ENCODE data around the gene ZFR.
"Not testable (repeated sequence)": the region's sequence is repeated elsewhere in the genome, so short reads cannot be mapped to it uniquely, and the experiment has no call there.

ZFR gene

GRCh38 chr5:32325616-32326015 lies 118.9 kb downstream of the ZFR start:
- no peak overlapping the region for H3K27ac Mint-ChIP-seq
- H3K36me3 Mint-ChIP-seq (ENCODE audit: low read depth): peaks cover 8% of the 10 kb centered on the region
- no peaks in the 10 kb centered on the region for H3K27me3 Mint-ChIP-seq
- intact Hi-C loops (cut with micrococcal nuclease): loop anchor here (5.0 kb wide), 1 partner anchor 48 kb away; no protein-coding TSS in a partner anchor
- no peaks in the 10 kb centered on the region for H3K4me1 Mint-ChIP-seq (ENCODE audit: low read depth)
- peaks cover 11% of the 10 kb centered on the region for H3K9me3 Mint-ChIP-seq
- no peak overlapping the region for H3K4me3 Mint-ChIP-seq

GRCh38 chr5:32325062-32325461 lies 119.5 kb downstream of the ZFR start:
- no peaks in the 10 kb centered on the region for H3K27me3 Mint-ChIP-seq
- no peak overlapping the region for H3K4me3 Mint-ChIP-seq
- no peak overlapping the region for H3K27ac Mint-ChIP-seq
- H3K9me3 Mint-ChIP-seq: peaks cover 11% of the 10 kb centered on the region
- H3K36me3 Mint-ChIP-seq (ENCODE audit: low read depth): peaks cover 8% of the 10 kb centered on the region
- H3K4me1 Mint-ChIP-seq (ENCODE audit: low read depth): no peaks in the 10 kb centered on the region
- intact Hi-C loops (cut with micrococcal nuclease): loop anchor here (5.0 kb wide), 1 partner anchor 48 kb away; no protein-coding TSS in a partner anchor

- Mint-ChIP-seq H3K9me3 (peaks cover 11% of the 10 kb centered on the region), H3K4me3 (no peak overlapping the region), H3K27me3 (no peaks in the 10 kb centered on the region), H3K36me3 (ENCODE audit: low read depth) (peaks cover 8% of the 10 kb centered on the region), H3K27ac (no peak overlapping the region), H3K4me1 (ENCODE audit: low read depth) (no peaks in the 10 kb centered on the region)
- intact Hi-C loops (cut with micrococcal nuclease): no loop called here
Measured at GRCh38 chr5:32323741-32324140, 120.8 kb downstream of the ZFR start.

- Mint-ChIP-seq H3K36me3 (ENCODE audit: low read depth) (peaks cover 8% of the 10 kb centered on the region), H3K4me1 (ENCODE audit: low read depth) (no peaks in the 10 kb centered on the region), H3K9me3 (peaks cover 11% of the 10 kb centered on the region), H3K4me3 (no peak overlapping the region), H3K27ac (no peak overlapping the region), H3K27me3 (no peaks in the 10 kb centered on the region)
- intact Hi-C loops (cut with micrococcal nuclease): no loop called here
Measured at GRCh38 chr5:32322882-32323281, 121.7 kb downstream of the ZFR start.

- H3K27ac Mint-ChIP-seq; H3K4me3 Mint-ChIP-seq; H3K4me1 Mint-ChIP-seq (ENCODE audit: low read depth); H3K36me3 Mint-ChIP-seq (ENCODE audit: low read depth); intact Hi-C loops (cut with micrococcal nuclease); H3K27me3 Mint-ChIP-seq: not testable (repeated sequence)
- H3K9me3 Mint-ChIP-seq: peaks cover 11% of the 10 kb centered on the region
Measured at GRCh38 chr5:32321787-32322186, 122.8 kb downstream of the ZFR start.

GRCh38 chr5:32320576-32320975 lies 124.0 kb downstream of the ZFR start:
- Mint-ChIP-seq H3K27me3 (no peaks in the 10 kb centered on the region), H3K27ac (no peak overlapping the region), H3K4me3 (no peak overlapping the region), H3K4me1 (ENCODE audit: low read depth) (peaks cover 6% of the 10 kb centered on the region), H3K36me3 (ENCODE audit: low read depth) (peaks cover 8% of the 10 kb centered on the region), H3K9me3 (peaks cover 11% of the 10 kb centered on the region)
- intact Hi-C loops (cut with micrococcal nuclease): no loop called here

GRCh38 chr5:32319926-32320543 lies 124.5 kb downstream of the ZFR start:
- intact Hi-C loops (cut with micrococcal nuclease): no loop called here
- H3K27me3 Mint-ChIP-seq: no peaks in the 10 kb centered on the region
- no peak overlapping the region for H3K27ac Mint-ChIP-seq
- H3K36me3 Mint-ChIP-seq (ENCODE audit: low read depth): peaks cover 8% of the 10 kb centered on the region
- H3K4me3 Mint-ChIP-seq: no peak overlapping the region
- H3K4me1 Mint-ChIP-seq (ENCODE audit: low read depth): peaks cover 6% of the 10 kb centered on the region
- H3K9me3 Mint-ChIP-seq: peaks cover 11% of the 10 kb centered on the region

- H3K36me3 Mint-ChIP-seq (ENCODE audit: low read depth): peaks cover 8% of the 10 kb centered on the region
- peaks cover 11% of the 10 kb centered on the region for H3K9me3 Mint-ChIP-seq
- no peak overlapping the region for H3K27ac Mint-ChIP-seq
- no peaks in the 10 kb centered on the region for H3K27me3 Mint-ChIP-seq
- H3K4me1 Mint-ChIP-seq (ENCODE audit: low read depth): peaks cover 6% of the 10 kb centered on the region
- intact Hi-C loops (cut with micrococcal nuclease): no loop called here
- no peak overlapping the region for H3K4me3 Mint-ChIP-seq
Measured at GRCh38 chr5:32319392-32319791, 125.1 kb downstream of the ZFR start.

GRCh38 chr5:32317041-32317440 lies 127.5 kb downstream of the ZFR start:
- Mint-ChIP-seq H3K27me3 (no peaks in the 10 kb centered on the region), H3K27ac (no peak overlapping the region)
- intact Hi-C loops (cut with micrococcal nuclease): no loop called here

GRCh38 chr5:32315221-32316014 lies 129.1 kb downstream of the ZFR start:
- H3K4me3 Mint-ChIP-seq: no peak overlapping the region
- H3K27me3 Mint-ChIP-seq: no peaks in the 10 kb centered on the region
- peaks cover 20% of the 10 kb centered on the region for H3K4me1 Mint-ChIP-seq (ENCODE audit: low read depth)
- no peak overlapping the region for H3K27ac Mint-ChIP-seq
- intact Hi-C loops (cut with micrococcal nuclease): no loop called here
- no peaks in the 10 kb centered on the region for H3K9me3 Mint-ChIP-seq
- H3K36me3 Mint-ChIP-seq (ENCODE audit: low read depth): peaks cover 13% of the 10 kb centered on the region

More at GRCh38 chr5:32317041-32317440, 127.5 kb downstream of the ZFR start:
- Mint-ChIP-seq H3K9me3 (peaks cover 10% of the 10 kb centered on the region), H3K4me1 (ENCODE audit: low read depth) (peaks cover 8% of the 10 kb centered on the region), H3K4me3 (no peak overlapping the region), H3K36me3 (ENCODE audit: low read depth) (peaks cover 16% of the 10 kb centered on the region)

GRCh38 chr5:32314658-32315057 lies 129.9 kb downstream of the ZFR start:
- H3K9me3 Mint-ChIP-seq: no peaks in the 10 kb centered on the region
- H3K4me3 Mint-ChIP-seq: no peak overlapping the region
- peaks cover 27% of the 10 kb centered on the region for H3K4me1 Mint-ChIP-seq (ENCODE audit: low read depth)
- no peaks in the 10 kb centered on the region for H3K27me3 Mint-ChIP-seq
- H3K27ac Mint-ChIP-seq: no peak overlapping the region
- H3K36me3 Mint-ChIP-seq (ENCODE audit: low read depth): peaks cover 16% of the 10 kb centered on the region
- intact Hi-C loops (cut with micrococcal nuclease): loop anchor here (5.0 kb wide), 3 partner anchors 82 to 1128 kb away; partner anchors contain the start of genes C5orf22, DROSHA and TARS1

- H3K4me3 Mint-ChIP-seq, H3K27me3 Mint-ChIP-seq, H3K9me3 Mint-ChIP-seq: not testable (repeated sequence)
- intact Hi-C loops (cut with micrococcal nuclease): loop anchor here (5.0 kb wide), 3 partner anchors 82 to 1128 kb away; partner anchors contain the start of genes C5orf22, DROSHA and TARS1
- Mint-ChIP-seq H3K4me1 (ENCODE audit: low read depth) (peaks cover 33% of the 10 kb centered on the region), H3K36me3 (ENCODE audit: low read depth) (peaks cover 16% of the 10 kb centered on the region), H3K27ac (peak overlapping the region; percentile 81)
Measured at GRCh38 chr5:32314152-32314488, 130.4 kb downstream of the ZFR start.

GRCh38 chr5:32312595-32313332 lies 131.8 kb downstream of the ZFR start, which contains the start of gene MTMR12:
Gene MTMR12 (minus strand): TSS chr5:32312939. CDS start chr5:32312838, 101 bp downstream.
- peaks cover 46% of the 10 kb centered on the region for H3K4me1 Mint-ChIP-seq (ENCODE audit: low read depth)
- H3K4me3 Mint-ChIP-seq: peak within 1 kb of the TSS; percentile 76
- peak within 1 kb of the TSS; percentile 81 for H3K27ac Mint-ChIP-seq
- H3K9me3 Mint-ChIP-seq: no peaks in the 10 kb centered on the region
- peaks cover 16% of the 10 kb centered on the region for H3K36me3 Mint-ChIP-seq (ENCODE audit: low read depth)
- intact Hi-C loops (cut with micrococcal nuclease): loop anchor here (2.0 to 5.0 kb wide), 4 partner anchors 80 to 1130 kb away; partner anchors contain the start of genes C5orf22, DROSHA, GOLPH3 and TARS1
- no peaks in the 10 kb centered on the region for H3K27me3 Mint-ChIP-seq

- Mint-ChIP-seq H3K9me3 (no peaks in the 10 kb centered on the region), H3K4me3 (peak overlapping the region; percentile 76), H3K4me1 (ENCODE audit: low read depth) (peaks cover 50% of the 10 kb centered on the region), H3K36me3 (ENCODE audit: low read depth) (peaks cover 16% of the 10 kb centered on the region), H3K27ac (peak overlapping the region; percentile 81), H3K27me3 (no peaks in the 10 kb centered on the region)
- intact Hi-C loops (cut with micrococcal nuclease): loop anchor here (2.0 to 5.0 kb wide), 4 partner anchors 80 to 1130 kb away; partner anchors contain the start of genes C5orf22, DROSHA, GOLPH3 and TARS1
Measured at GRCh38 chr5:32312197-32312594, 132.3 kb downstream of the ZFR start.
